ENCODE data around the gene ZBTB20. TPM values are rescaled to one million over a fixed set of nuclear protein-coding genes. Genes with fewer than 3 reads are reported as not detected.

ZBTB20 gene
- total RNA-seq, 3 donors from 2014 or later = 62.9 to 150 (median 109) TPM

GRCh38 chr3:114595522-114596028 is 551.5 kb downstream of the ZBTB20 start:
- no peaks in the 10 kb centered on the region for H3K9me3 ChIP-seq
- no peaks in the 10 kb centered on the region for H3K27me3 ChIP-seq
- no peak for DNase-seq (ENCODE audit: low spot score in 2 of 2)
- TF ChIP-seq POLR2AphosphoS5 (IDR thresholded peaks at IDR 0.05) = no peak
- TF ChIP-seq, protein P1, sequence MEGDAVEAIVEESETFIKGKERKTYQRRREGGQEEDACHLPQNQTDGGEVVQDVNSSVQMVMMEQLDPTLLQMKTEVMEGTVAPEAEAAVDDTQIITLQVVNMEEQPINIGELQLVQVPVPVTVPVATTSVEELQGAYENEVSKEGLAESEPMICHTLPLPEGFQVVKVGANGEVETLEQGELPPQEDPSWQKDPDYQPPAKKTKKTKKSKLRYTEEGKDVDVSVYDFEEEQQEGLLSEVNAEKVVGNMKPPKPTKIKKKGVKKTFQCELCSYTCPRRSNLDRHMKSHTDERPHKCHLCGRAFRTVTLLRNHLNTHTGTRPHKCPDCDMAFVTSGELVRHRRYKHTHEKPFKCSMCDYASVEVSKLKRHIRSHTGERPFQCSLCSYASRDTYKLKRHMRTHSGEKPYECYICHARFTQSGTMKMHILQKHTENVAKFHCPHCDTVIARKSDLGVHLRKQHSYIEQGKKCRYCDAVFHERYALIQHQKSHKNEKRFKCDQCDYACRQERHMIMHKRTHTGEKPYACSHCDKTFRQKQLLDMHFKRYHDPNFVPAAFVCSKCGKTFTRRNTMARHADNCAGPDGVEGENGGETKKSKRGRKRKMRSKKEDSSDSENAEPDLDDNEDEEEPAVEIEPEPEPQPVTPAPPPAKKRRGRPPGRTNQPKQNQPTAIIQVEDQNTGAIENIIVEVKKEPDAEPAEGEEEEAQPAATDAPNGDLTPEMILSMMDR (IDR thresholded peaks at IDR 0.05) = no peak
- TF ChIP-seq POLR2A (IDR thresholded peaks at IDR 0.05) = no peak
- H3K4me1 ChIP-seq = no peaks in the 10 kb centered on the region
- no peak overlapping the region for H3K4me3 ChIP-seq
- no peaks in the 10 kb centered on the region for H3K36me3 ChIP-seq
- intact Hi-C loops (cut with DNase I; ENCODE audit: low total_unique reads) = no loop called here
- H3K27ac ChIP-seq = no peak overlapping the region

GRCh38 chr3:114590309-114591047 is 556.6 kb downstream of the ZBTB20 start:
- Histone ChIP-seq H3K27ac (no peak overlapping the region), H3K4me3 (no peak overlapping the region), H3K27me3 (no peaks in the 10 kb centered on the region), H3K9me3 (no peaks in the 10 kb centered on the region), H3K4me1 (no peaks in the 10 kb centered on the region), H3K36me3 (no peaks in the 10 kb centered on the region)
- no peak for DNase-seq (ENCODE audit: low spot score in 2 of 2)
- TF ChIP-seq POLR2AphosphoS5 (IDR thresholded peaks at IDR 0.05) (no peak), POLR2A (IDR thresholded peaks at IDR 0.05) (no peak)
- TF ChIP-seq, protein P1 (IDR thresholded peaks at IDR 0.05) = no peak
- intact Hi-C loops (cut with DNase I; ENCODE audit: low total_unique reads) = no loop called here

- TF ChIP-seq POLR2A (IDR thresholded peaks at IDR 0.05) (no peak), POLR2AphosphoS5 (IDR thresholded peaks at IDR 0.05) (no peak)
- TF ChIP-seq, protein P1 (IDR thresholded peaks at IDR 0.05) = no peak
- H3K27me3 ChIP-seq = no peaks in the 10 kb centered on the region
- intact Hi-C loops (cut with DNase I; ENCODE audit: low total_unique reads) = no loop called here
- no peaks in the 10 kb centered on the region for H3K36me3 ChIP-seq
- DNase-seq (ENCODE audit: low spot score in 2 of 2) = no peak
- no peaks in the 10 kb centered on the region for H3K9me3 ChIP-seq
- no peak overlapping the region for H3K4me3 ChIP-seq
- no peak overlapping the region for H3K27ac ChIP-seq
- H3K4me1 ChIP-seq = no peaks in the 10 kb centered on the region
Observed at GRCh38 chr3:114587986-114588385, 559.1 kb downstream of the ZBTB20 start.

DNA sequence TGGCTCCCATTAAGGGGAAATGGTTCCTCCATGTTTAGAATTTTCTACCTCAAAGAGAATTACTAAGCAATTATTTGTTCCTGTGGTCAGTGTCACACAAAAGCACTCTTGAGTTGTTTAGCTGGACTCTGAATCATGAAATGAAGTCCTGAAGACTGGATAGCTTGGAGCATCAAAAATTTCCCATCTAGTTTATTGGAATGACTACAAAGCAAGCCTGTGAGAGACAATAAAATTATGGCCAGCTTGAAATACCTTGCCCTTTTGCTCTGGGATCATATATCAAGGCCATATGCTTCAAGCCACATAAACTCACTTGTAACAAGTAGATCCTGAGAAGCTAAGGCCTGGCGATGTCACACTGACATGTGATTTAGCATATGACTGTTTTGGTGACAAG is 561.0 kb downstream of the ZBTB20 start:
- no peaks in the 10 kb centered on the region for H3K36me3 ChIP-seq
- no peaks in the 10 kb centered on the region for H3K4me1 ChIP-seq
- H3K4me3 ChIP-seq = no peak overlapping the region
- peak overlapping the region; percentile 16 to 36 for H3K27ac ChIP-seq
- DNase-seq (ENCODE audit: low spot score in 2 of 2) = no peak
- intact Hi-C loops (cut with DNase I; ENCODE audit: low total_unique reads) = no loop called here
- TF ChIP-seq POLR2A (IDR thresholded peaks at IDR 0.05) (no peak), POLR2AphosphoS5 (IDR thresholded peaks at IDR 0.05) (no peak)
- TF ChIP-seq, protein P1 (IDR thresholded peaks at IDR 0.05) = no peak
- H3K27me3 ChIP-seq = no peaks in the 10 kb centered on the region
- H3K9me3 ChIP-seq = no peaks in the 10 kb centered on the region

DNA sequence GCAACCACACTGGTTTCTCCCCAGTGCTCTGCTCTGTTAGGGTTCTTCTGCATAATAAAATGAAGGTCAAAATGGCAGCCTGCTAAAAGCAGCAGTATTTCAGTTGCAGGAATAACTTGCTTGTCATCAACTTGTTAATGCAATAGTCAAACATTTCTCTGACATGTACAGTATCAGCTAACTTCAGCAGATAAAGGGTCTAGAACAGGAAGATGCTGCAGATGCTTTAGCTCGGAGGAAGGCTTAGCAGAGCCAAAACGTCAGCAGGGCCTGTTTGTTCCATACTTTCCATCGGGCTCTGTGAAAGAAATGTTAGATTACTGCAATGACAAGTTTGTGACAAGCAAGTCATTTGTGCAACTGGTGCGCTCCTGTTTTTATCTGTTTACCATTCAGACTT is 561.4 kb downstream of the ZBTB20 start:
- intact Hi-C loops (cut with DNase I; ENCODE audit: low total_unique reads) = no loop called here
- H3K36me3 ChIP-seq = no peaks in the 10 kb centered on the region
- H3K4me3 ChIP-seq = no peak overlapping the region
- peak overlapping the region; percentile 16 to 36 for H3K27ac ChIP-seq
- no peak for DNase-seq (ENCODE audit: low spot score in 2 of 2)
- TF ChIP-seq, protein P1 (IDR thresholded peaks at IDR 0.05) = no peak
- no peak for TF ChIP-seq POLR2A (IDR thresholded peaks at IDR 0.05)
- TF ChIP-seq POLR2AphosphoS5 (IDR thresholded peaks at IDR 0.05) = no peak
- H3K27me3 ChIP-seq = no peaks in the 10 kb centered on the region
- no peaks in the 10 kb centered on the region for H3K9me3 ChIP-seq
- H3K4me1 ChIP-seq = no peaks in the 10 kb centered on the region
